Measurements from ENCODE around the gene PCBD1. TPM values are rescaled to one million over a fixed set of nuclear protein-coding genes. Genes with fewer than 3 reads are reported as not detected.

PCBD1 gene
- polyA plus RNA-seq, 3 donors = 18.0 to 28.3 (median 21.3) TPM

GRCh38 chr10:70913191-70913892 lies 25.0 kb upstream of the PCBD1 start:
- H3K27me3 Mint-ChIP-seq (ENCODE audit: low read depth in 3 of 3) = peaks cover 6 to 12% (median 9%) of the 10 kb centered on the region in 3 donors
- intact Hi-C loops (cut with micrococcal nuclease) = no loop called here
- no peaks in the 10 kb centered on the region for H3K4me1 ChIP-seq (ENCODE audit: control insufficient read depth in 1 of 2, insufficient read depth in 2 of 2, low read length in 2 of 2)

GRCh38 chr10:70912556-70912955 lies 24.2 kb upstream of the PCBD1 start:
- no peak for TF ChIP-seq CTCF (IDR thresholded peaks at IDR 0.05)
- no peak overlapping the region for H3K4me3 Mint-ChIP-seq
- Histone ChIP-seq H3K36me3 (replicated peaks in 1 of 2; ENCODE audit: control insufficient read depth in 1 of 2, insufficient read depth in 2 of 2, low read length in 2 of 2) (no peaks in the 10 kb centered on the region), H3K9ac (ENCODE audit: insufficient read depth, low read length, poor library complexity, severe bottlenecking) (no peak overlapping the region), H3K4me3 (replicated peaks in 1 of 3; ENCODE audit: low read depth in 2 of 3, low read length in 3 of 3) (no peak overlapping the region), H2AFZ (ENCODE audit: insufficient read depth, low read depth, low read length, poor library complexity, severe bottlenecking) (no peak overlapping the region), H4K20me1 (ENCODE audit: insufficient read depth, low read length) (no peaks in the 10 kb centered on the region), H3K27ac (ENCODE audit: low read depth in 1 of 2, low read length in 2 of 2) (no peak overlapping the region), H3K4me1 (ENCODE audit: control insufficient read depth in 1 of 2, insufficient read depth in 2 of 2, low read length in 2 of 2) (no peaks in the 10 kb centered on the region), H3K9me3 (replicated peaks in 1 of 2; ENCODE audit: control insufficient read depth in 1 of 2, insufficient read depth in 1 of 2, low read length in 2 of 2) (peaks cover 0 to 9% of the 10 kb centered on the region in 2 donors), H3K79me2 (ENCODE audit: insufficient read depth, low read length) (no peaks in the 10 kb centered on the region), H3K4me2 (replicated peaks; ENCODE audit: extremely low read depth, low read length, poor library complexity, severe bottlenecking) (no peak overlapping the region), H3K27me3 (ENCODE audit: control insufficient read depth in 2 of 2, insufficient read depth in 2 of 2, low read length in 2 of 2) (no peaks in the 10 kb centered on the region)
- H3K36me3 Mint-ChIP-seq = no peaks in the 10 kb centered on the region
- peaks cover 4% of the 10 kb centered on the region for H3K4me1 Mint-ChIP-seq
- intact Hi-C loops (cut with micrococcal nuclease) = no loop called here
- H3K27me3 Mint-ChIP-seq (ENCODE audit: low read depth in 3 of 3) = peaks cover 7 to 12% (median 9%) of the 10 kb centered on the region in 3 donors
- no peak for DNase-seq
- peaks cover 2 to 10% (median 5%) of the 10 kb centered on the region in 7 donors for H3K9me3 Mint-ChIP-seq
- no peak overlapping the region for H3K27ac Mint-ChIP-seq
- WGBS (ENCODE audit: insufficient coverage) = 100% methylated on average over 4 of the region's 5 CpGs

More at GRCh38 chr10:70913191-70913892, 25.0 kb upstream of the PCBD1 start:
- H3K4me3 Mint-ChIP-seq = no peak overlapping the region
- TF ChIP-seq CTCF (IDR thresholded peaks at IDR 0.05) = no peak
- no peaks in the 10 kb centered on the region for H3K27me3 ChIP-seq (ENCODE audit: control insufficient read depth in 2 of 2, insufficient read depth in 2 of 2, low read length in 2 of 2)
- H3K27ac Mint-ChIP-seq = no peak overlapping the region
- H3K79me2 ChIP-seq (ENCODE audit: insufficient read depth, low read length) = no peaks in the 10 kb centered on the region
- H3K36me3 ChIP-seq (replicated peaks in 1 of 2; ENCODE audit: control insufficient read depth in 1 of 2, insufficient read depth in 2 of 2, low read length in 2 of 2) = no peaks in the 10 kb centered on the region
- WGBS (ENCODE audit: insufficient coverage) = 55% methylated on average over 5 of the region's 6 CpGs
- H3K9me3 Mint-ChIP-seq = peaks cover 2 to 10% (median 5%) of the 10 kb centered on the region in 7 donors
- H3K36me3 Mint-ChIP-seq = no peaks in the 10 kb centered on the region
- H3K9me3 ChIP-seq (replicated peaks in 1 of 2; ENCODE audit: control insufficient read depth in 1 of 2, insufficient read depth in 1 of 2, low read length in 2 of 2) = peaks cover 0 to 9% of the 10 kb centered on the region in 2 donors
- no peak overlapping the region for H3K4me2 ChIP-seq (replicated peaks; ENCODE audit: extremely low read depth, low read length, poor library complexity, severe bottlenecking)
- no peak overlapping the region for H3K4me3 ChIP-seq (replicated peaks in 1 of 3; ENCODE audit: low read depth in 2 of 3, low read length in 3 of 3)
- no peak overlapping the region for H2AFZ ChIP-seq (ENCODE audit: insufficient read depth, low read depth, low read length, poor library complexity, severe bottlenecking)
- H3K27ac ChIP-seq (ENCODE audit: low read depth in 1 of 2, low read length in 2 of 2) = no peak overlapping the region
- no peak overlapping the region for H3K9ac ChIP-seq (ENCODE audit: insufficient read depth, low read length, poor library complexity, severe bottlenecking)
- H3K4me1 Mint-ChIP-seq = peaks cover 4% of the 10 kb centered on the region
- DNase-seq = no peak
- H4K20me1 ChIP-seq (ENCODE audit: insufficient read depth, low read length) = no peaks in the 10 kb centered on the region
